Measurements from ENCODE around the gene FAM3A. TPM values are rescaled to one million over a fixed set of nuclear protein-coding genes. Genes with fewer than 3 reads are reported as not detected.

Gene FAM3A
- total and polyA plus RNA-seq, 9 of the 15 experiments (the other 6 are each of a cell fraction or from before 2014, with no cell fraction given): 0.75 to 70.6 (median 27.0) TPM

DNA sequence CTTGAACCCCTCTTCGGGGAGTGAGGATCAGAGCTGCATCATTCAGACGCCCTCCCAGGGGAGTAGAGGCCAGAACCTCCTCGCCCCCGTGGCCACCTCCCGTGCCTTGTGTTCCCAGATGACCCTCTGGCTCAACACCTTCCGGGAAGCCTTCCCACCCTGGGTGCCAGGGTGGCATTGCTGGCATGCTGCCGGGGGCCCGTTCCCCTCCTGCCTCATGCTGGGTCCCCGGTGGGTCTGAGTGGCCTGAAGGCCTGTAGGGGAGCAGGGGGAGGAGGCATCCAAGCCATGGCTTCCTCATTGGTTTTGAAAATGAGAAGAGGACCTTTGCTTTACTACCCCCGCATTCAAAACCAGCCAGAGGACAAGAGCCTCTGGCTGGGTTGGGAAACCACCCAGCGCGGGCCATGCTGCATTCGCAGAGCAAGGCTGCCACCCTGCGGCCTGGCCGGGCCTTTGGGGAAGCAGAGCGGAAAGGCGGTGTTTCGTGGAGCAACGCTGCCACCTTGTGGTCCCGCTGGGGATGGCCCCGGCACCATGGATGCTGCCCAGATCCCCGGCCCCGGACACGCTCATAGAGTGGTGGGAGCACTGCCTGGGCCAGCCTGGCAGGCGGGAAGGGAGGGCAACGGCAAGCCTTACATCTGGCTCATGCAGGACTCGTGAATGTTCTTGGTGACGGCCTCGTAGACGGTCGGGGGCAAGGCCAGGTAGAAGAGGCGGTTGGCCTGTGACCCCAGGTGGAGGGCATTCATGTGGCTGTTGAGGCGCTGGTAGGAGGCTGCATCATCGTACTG lies 18.7 kb upstream of the FAM3A start (continued):
- no peak for TF ChIP-seq CHD7 (IDR thresholded peaks at IDR 0.05; ENCODE audit: low read depth, low read length)
- peak; percentile 99 for TF ChIP-seq DEAF1 (CRISPR knock-in tag; IDR thresholded peaks at IDR 0.05)
- 0 out of 2 replicates have a peak, but pooled peaks have one; percentile 67 for TF ChIP-seq POLR2AphosphoS2 (IDR thresholded peaks at IDR 0.05; ENCODE audit: low read length)
- TF ChIP-seq CREB1 (IDR thresholded peaks at IDR 0.05): no peak
- TF ChIP-seq CREB1 (CRISPR knock-in tag; IDR thresholded peaks at IDR 0.05): peak; percentile 37; the same call in 1 of the 2 replicates
- TF ChIP-seq FOXA3 (CRISPR knock-in tag; conservative IDR thresholded peaks at IDR 0.05 in 1 of 2, IDR thresholded peaks at IDR 0.05 in 1 of 2): 0 out of 4 replicates have a peak, but pooled peaks of 1 of the 2 experiments have one; percentile 8
- no peak for TF ChIP-seq ARID3A (IDR thresholded peaks at IDR 0.05; ENCODE audit: borderline replicate concordance, low read depth, low read length)
- no peak for TF ChIP-seq MEIS2 (IDR thresholded peaks at IDR 0.05; ENCODE audit: partially characterized antibody)
- TF ChIP-seq CTBP1 (IDR thresholded peaks at IDR 0.05; ENCODE audit: borderline replicate concordance): peak; percentile 71; the same call in 1 of the 2 replicates
- TF ChIP-seq HDGF (IDR thresholded peaks at IDR 0.05): peak; percentile 53; the same call in 1 of the 2 replicates
- 0 out of 2 replicates have a peak, but pooled peaks have one; percentile 43 for TF ChIP-seq EP300 (IDR thresholded peaks at IDR 0.05; ENCODE audit: low read length)
- 0 out of 2 replicates have a peak, but pooled peaks have one; percentile 17 for TF ChIP-seq BCOR (IDR thresholded peaks at IDR 0.05)
